BLaER1 treated with 17β-estradiol and CSF1 and Interleukin-3, amounts not matched to agents 10 nM and 100 nM (cell line): ENCODE measurements around the gene AFF1.
A peak's percentile ranks its signal among the peaks of the same experiment; 100 is the strongest.

ENCODE experiments used
- H3K27ac ChIP-seq, 11 experiments: shearing (Covaris generic); formaldehyde crosslinking; 2 replicates each; pipeline ENCODE4 v1.8.1; 2022
- H3K27me3 ChIP-seq, 11 experiments: shearing (Covaris generic); formaldehyde crosslinking; 2 replicates each; pipeline ENCODE4 v1.8.1; 2022
- H3K36me3 ChIP-seq, 11 experiments: shearing (Covaris generic); formaldehyde crosslinking; 2 replicates each; pipeline ENCODE4 v1.8.1; 2022
- H3K4me1 ChIP-seq, 10 experiments: shearing (Covaris generic); formaldehyde crosslinking; 2 replicates each; pipeline ENCODE4 v1.8.1; 2022
- H3K4me2 ChIP-seq, 11 experiments: shearing (Covaris generic); formaldehyde crosslinking; 2 replicates each; pipeline ENCODE4 v1.8.1; 2022
- H3K4me3 ChIP-seq, 10 experiments: shearing (Covaris generic); formaldehyde crosslinking; 2 replicates each; pipeline ENCODE4 v1.8.1; 2022
- H3K9ac ChIP-seq, 11 experiments: shearing (Covaris generic); formaldehyde crosslinking; 2 replicates each; pipeline ENCODE4 v1.8.1; 2022
- H3K9me3 ChIP-seq, 11 experiments: shearing (Covaris generic); formaldehyde crosslinking; replicated peaks in 1 of 11; 2 replicates each; pipeline ENCODE4 v1.8.1; 2022
- H4K20me1 ChIP-seq, 11 experiments: shearing (Covaris generic); formaldehyde crosslinking; 2 replicates each; pipeline ENCODE4 v1.8.1; 2022
- Cebpa-rat ChIP-seq, 11 experiments: shearing (Covaris generic); IDR thresholded peaks; 2 replicates each; pipeline ENCODE4 v1.8.1; 2022

The AFF1 gene

GRCh38 chr4:86917212-86918039 is 17.4 kb upstream of the AFF1 start:
- TF ChIP-seq Cebpa-rat (IDR thresholded peaks at IDR 0.05), result no peak
- H3K4me1 ChIP-seq, result peaks cover 16 to 56% (median 50%) of the 10 kb centered on the region in 10 experiments
- no peaks in the 10 kb centered on the region for H3K9me3 ChIP-seq

DNA sequence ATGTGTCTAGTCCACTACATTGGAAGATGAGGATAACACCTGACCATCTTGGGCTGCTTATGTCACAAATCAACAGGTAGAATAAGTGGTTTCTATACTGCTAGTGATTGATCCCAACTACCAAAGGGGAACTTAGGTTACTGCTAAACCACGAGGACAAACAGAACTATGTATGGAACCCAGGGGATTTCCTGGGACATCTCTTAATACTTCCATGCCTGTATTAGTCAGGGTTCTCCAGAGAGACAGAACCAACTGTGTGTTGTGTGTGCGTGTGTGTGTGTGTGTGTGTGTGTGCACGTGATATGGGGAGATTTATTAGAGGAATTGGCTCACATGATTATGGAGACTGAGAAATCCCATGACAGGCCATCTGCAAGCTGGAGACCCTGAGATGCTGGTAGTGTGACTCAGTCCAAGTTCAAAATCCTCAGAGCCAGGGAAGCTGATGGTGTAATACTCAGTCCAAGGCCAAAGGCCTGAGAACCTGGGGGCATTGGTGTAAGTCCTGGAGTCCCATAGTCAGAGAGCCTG is 16.2 kb upstream of the AFF1 start:
- TF ChIP-seq Cebpa-rat (IDR thresholded peaks at IDR 0.05), result no peak
- Histone ChIP-seq H3K27me3 (no peaks in the 10 kb centered on the region), H3K27ac (peak overlapping the region in 9 of 11 experiments; percentile 33 to 70 (median 54); a peak in 14 of 22 replicates), H4K20me1 (no peaks in the 10 kb centered on the region), H3K9ac (peak overlapping the region in 3 of 11 experiments; percentile 13 to 31 (median 21); a peak in 3 of 22 replicates), H3K9me3 (no peaks in the 10 kb centered on the region), H3K4me1 (peaks cover 16 to 62% (median 52%) of the 10 kb centered on the region in 10 experiments), H3K4me3 (no peak overlapping the region), H3K36me3 (peaks cover 0 to 37% (median 7%) of the 10 kb centered on the region in 11 experiments; a peak in 10 of 22 replicates), H3K4me2 (peak overlapping the region in 9 of 11 experiments; percentile 3 to 76 (median 76); a peak in 16 of 22 replicates)

More at GRCh38 chr4:86917212-86918039, 17.4 kb upstream of the AFF1 start:
- no peak overlapping the region for H3K9ac ChIP-seq
- H3K4me2 ChIP-seq, result peak overlapping the region in 5 of 11 experiments; percentile 76; a peak in 8 of 22 replicates
- H3K4me3 ChIP-seq, result no peak overlapping the region
- H3K36me3 ChIP-seq, result peaks cover 0 to 33% (median 0%) of the 10 kb centered on the region in 11 experiments; a peak in 8 of 22 replicates
- no peaks in the 10 kb centered on the region for H3K27me3 ChIP-seq
- H3K27ac ChIP-seq, result peak overlapping the region in 6 of 11 experiments; percentile 7 to 70 (median 47); a peak in 5 of 22 replicates
- no peaks in the 10 kb centered on the region for H4K20me1 ChIP-seq

DNA sequence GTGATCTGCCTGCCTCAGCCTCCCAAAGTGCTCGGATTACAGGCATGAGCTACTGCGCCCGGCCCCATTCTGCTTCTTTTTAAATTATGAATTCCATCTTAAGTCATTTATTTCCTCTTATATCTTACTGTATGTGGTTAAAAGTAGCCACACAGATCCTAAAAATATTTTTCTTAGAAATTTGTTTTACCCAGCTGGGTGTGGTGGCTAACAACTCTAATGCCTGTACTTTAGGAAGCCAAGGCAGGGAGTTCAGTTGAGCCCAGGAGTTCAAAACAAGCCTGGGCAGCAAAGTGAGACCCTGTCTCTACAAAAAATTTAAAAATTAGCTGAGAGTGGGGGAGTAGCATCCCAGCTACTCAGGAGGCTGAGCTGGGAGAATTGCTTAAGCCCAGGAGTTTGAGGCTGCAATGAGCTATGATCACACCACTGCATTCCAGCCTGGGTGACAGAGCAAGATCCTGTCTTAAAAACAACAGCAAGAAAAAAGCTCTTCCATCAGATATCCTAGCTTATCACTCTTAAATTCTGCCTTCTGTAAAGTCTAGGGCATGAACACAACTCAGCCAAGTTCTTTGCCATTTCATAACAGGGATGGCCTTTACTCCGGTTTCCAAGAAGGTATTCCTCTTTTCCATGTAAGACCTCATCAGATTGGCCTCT is 15.1 kb upstream of the AFF1 start:
- H3K4me3 ChIP-seq, result no peak overlapping the region
- no peaks in the 10 kb centered on the region for H3K9me3 ChIP-seq
- H3K4me2 ChIP-seq, result peak overlapping the region; percentile 24 to 76 (median 54)
- peaks cover 0 to 36% (median 6%) of the 10 kb centered on the region in 11 experiments; a peak in 9 of 22 replicates for H3K36me3 ChIP-seq
- H4K20me1 ChIP-seq, result no peaks in the 10 kb centered on the region
- H3K27me3 ChIP-seq, result no peaks in the 10 kb centered on the region
- TF ChIP-seq Cebpa-rat (IDR thresholded peaks at IDR 0.05), result no peak
- H3K27ac ChIP-seq, result peak overlapping the region; percentile 14 to 70 (median 51); a peak in 16 of 22 replicates
- peak overlapping the region in 5 of 11 experiments; percentile 13 to 29 (median 21); a peak in 3 of 22 replicates for H3K9ac ChIP-seq
- peaks cover 16 to 70% (median 55%) of the 10 kb centered on the region in 10 experiments for H3K4me1 ChIP-seq

DNA sequence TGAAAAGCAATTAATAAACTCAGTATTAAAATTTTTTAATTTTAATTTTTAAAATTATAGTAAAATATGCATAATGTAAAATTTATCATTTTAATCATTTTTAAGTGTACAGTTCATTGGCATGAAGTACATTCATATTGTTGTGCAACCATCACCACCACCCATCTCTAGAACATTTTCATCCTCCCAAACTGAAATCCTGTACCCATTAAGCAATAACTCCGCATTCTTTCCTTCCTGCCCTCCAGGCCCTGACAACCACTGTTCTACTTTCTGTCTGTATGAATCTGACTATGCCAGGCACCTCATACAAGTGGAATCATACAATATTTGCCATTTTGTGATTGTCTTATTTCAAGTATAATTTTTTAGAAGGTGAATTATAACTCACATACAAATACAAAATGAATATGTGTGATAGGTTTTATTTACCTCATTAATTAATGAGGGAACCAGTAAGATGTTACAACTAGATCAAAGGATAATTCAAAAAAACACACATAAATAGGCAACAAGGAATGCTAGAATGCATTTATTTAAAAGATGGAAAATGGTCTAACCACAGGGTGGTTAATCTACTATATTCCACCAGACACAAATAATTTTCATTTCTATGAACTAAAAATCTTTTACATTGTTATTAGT is 13.1 kb upstream of the AFF1 start:
- H3K9ac ChIP-seq, result peak overlapping the region in 2 of 11 experiments; percentile 20 to 33; a peak in 1 of 22 replicates
- peak overlapping the region in 8 of 11 experiments; percentile 31 to 76 (median 70); a peak in 15 of 22 replicates for H3K4me2 ChIP-seq
- H3K36me3 ChIP-seq, result peaks cover 6 to 41% (median 18%) of the 10 kb centered on the region in 11 experiments; a peak in 14 of 22 replicates
- no peaks in the 10 kb centered on the region for H3K9me3 ChIP-seq
- H3K4me3 ChIP-seq, result no peak overlapping the region
- peak overlapping the region in 7 of 11 experiments; percentile 3 to 62 (median 40); a peak in 12 of 22 replicates for H3K27ac ChIP-seq
- H3K27me3 ChIP-seq, result no peaks in the 10 kb centered on the region
- peaks cover 16 to 90% (median 62%) of the 10 kb centered on the region in 10 experiments for H3K4me1 ChIP-seq
- TF ChIP-seq Cebpa-rat (IDR thresholded peaks at IDR 0.05), result peak in 3 of 11 experiments; percentile 26 to 55 (median 34); a peak in 1 of 22 replicates
- H4K20me1 ChIP-seq, result no peaks in the 10 kb centered on the region

- TF ChIP-seq Cebpa-rat (IDR thresholded peaks at IDR 0.05), result no peak
- peaks cover 6 to 50% (median 22%) of the 10 kb centered on the region in 11 experiments; a peak in 17 of 22 replicates for H3K36me3 ChIP-seq
- no peak overlapping the region for H3K9ac ChIP-seq
- no peaks in the 10 kb centered on the region for H3K27me3 ChIP-seq
- H3K4me1 ChIP-seq, result peaks cover 18 to 91% (median 61%) of the 10 kb centered on the region in 10 experiments
- peak overlapping the region in 5 of 11 experiments; percentile 0 to 50 (median 22); a peak in 7 of 22 replicates for H3K27ac ChIP-seq
- H3K4me3 ChIP-seq, result no peak overlapping the region
- H3K9me3 ChIP-seq, result no peaks in the 10 kb centered on the region
- peak overlapping the region in 7 of 11 experiments; percentile 13 to 73 (median 43); a peak in 12 of 22 replicates for H3K4me2 ChIP-seq
- no peaks in the 10 kb centered on the region for H4K20me1 ChIP-seq
These were observed 10.0 kb upstream of the AFF1 start for GRCh38 chr4:86924811-86925210.

GRCh38 chr4:86926435-86927086 is 8.2 kb upstream of the AFF1 start:
- Histone ChIP-seq H3K36me3 (peaks cover 18 to 68% (median 38%) of the 10 kb centered on the region in 11 experiments; a peak in 20 of 22 replicates), H3K4me2 (peak overlapping the region in 4 of 11 experiments; percentile 74 to 81 (median 78); a peak in 5 of 22 replicates), H3K4me3 (no peak overlapping the region), H3K9ac (no peak overlapping the region), H4K20me1 (no peaks in the 10 kb centered on the region), H3K27ac (peak overlapping the region in 2 of 11 experiments; percentile 59 to 64; a peak in 3 of 22 replicates), H3K9me3 (no peaks in the 10 kb centered on the region), H3K27me3 (no peaks in the 10 kb centered on the region), H3K4me1 (peaks cover 16 to 87% (median 52%) of the 10 kb centered on the region in 10 experiments)
- TF ChIP-seq Cebpa-rat (IDR thresholded peaks at IDR 0.05), result no peak

DNA sequence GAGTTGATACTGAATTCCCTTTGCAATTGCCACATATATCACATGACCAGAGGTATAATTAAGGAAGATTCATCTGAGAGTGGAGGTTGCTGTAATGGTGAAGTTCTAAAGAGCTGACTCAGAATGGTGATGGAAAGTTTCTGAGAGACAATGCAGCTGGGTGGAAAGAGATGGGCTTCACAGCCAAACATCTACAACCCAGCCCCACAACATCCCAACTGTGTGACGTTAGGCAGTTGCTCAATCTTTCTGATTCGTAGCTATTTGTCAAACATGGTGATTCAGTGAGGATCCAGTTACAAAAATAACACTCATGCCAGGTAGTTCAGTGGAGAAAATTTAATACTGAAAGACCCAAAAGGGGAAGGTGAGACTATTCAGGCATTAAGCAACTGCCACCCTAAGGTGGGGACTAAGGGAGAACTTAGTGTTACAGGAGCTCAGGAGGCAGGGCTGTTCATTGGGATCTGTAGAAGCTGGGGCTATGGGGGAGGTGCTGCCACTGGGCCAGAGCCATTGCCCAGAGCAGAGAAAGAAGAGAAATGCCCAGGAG is 6.9 kb upstream of the AFF1 start:
- Histone ChIP-seq H3K4me2 (peak overlapping the region; percentile 38 to 81 (median 69)), H4K20me1 (no peaks in the 10 kb centered on the region), H3K36me3 (peaks cover 18 to 72% (median 37%) of the 10 kb centered on the region in 11 experiments; a peak in 20 of 22 replicates), H3K9me3 (no peaks in the 10 kb centered on the region), H3K4me3 (no peak overlapping the region), H3K4me1 (peaks cover 16 to 75% (median 43%) of the 10 kb centered on the region in 10 experiments), H3K27me3 (no peaks in the 10 kb centered on the region), H3K9ac (peak overlapping the region in 2 of 11 experiments; percentile 5 to 24; a peak in 2 of 22 replicates), H3K27ac (peak overlapping the region in 10 of 11 experiments; percentile 14 to 68 (median 56); a peak in 19 of 22 replicates)
- TF ChIP-seq Cebpa-rat (IDR thresholded peaks at IDR 0.05), result 0 out of 22 replicates have a peak, but pooled peaks of 2 of the 11 experiments have one; percentile 23 to 42
